GM12873 (cell line): Measurements from ENCODE around the gene EFNB2.

Experiments used
- CTCF ChIP-seq: IDR thresholded peaks from 2 replicates; pipeline ENCODE4 v1.5.1; 2012; ENCODE audit warnings: low read depth, mild to moderate bottlenecking, moderate library complexity, low read length, control low read depth; ENCODE audit not compliant: insufficient read depth; ENCODE audit errors: missing control alignments

Gene EFNB2

GRCh38 chr13:106568299-106569003 is 33.0 kb upstream of the EFNB2 start:
- no peak for TF ChIP-seq CTCF

- no peak for TF ChIP-seq CTCF
Measured at GRCh38 chr13:106567474-106568298, 32.2 kb upstream of the EFNB2 start, which contains the start of gene ARGLU1. Gene ARGLU1 (minus strand): TSS chr13:106568137. CDS start chr13:106567919, 218 bp downstream.

GRCh38 chr13:106566641-106567473 is 31.4 kb upstream of the EFNB2 start:
- TF ChIP-seq CTCF = no peak

GRCh38 chr13:106565127-106565775 is 29.8 kb upstream of the EFNB2 start:
- TF ChIP-seq CTCF = no peak

GRCh38 chr13:106562301-106562700 is 26.8 kb upstream of the EFNB2 start:
- TF ChIP-seq CTCF = no peak

- TF ChIP-seq CTCF = no peak
Measured at GRCh38 chr13:106561551-106562170, 26.2 kb upstream of the EFNB2 start.
